HG02943 (cell line): ENCODE measurements around the gene FDXR.

Experiments
- ATAC-seq: cut with Tn5 transposase; IDR thresholded peaks from one replicate; pipeline ENCODE4 v1.9.1; 2021; ENCODE audit warnings: mild to moderate bottlenecking, low read depth, moderate library complexity; ENCODE audit not compliant: unreplicated experiment

Gene FDXR

GRCh38 chr17:74816905-74817620 lies 55.7 kb downstream of the FDXR start:
- ATAC-seq = no peak

GRCh38 chr17:74815550-74816370 lies 57.0 kb downstream of the FDXR start:
- no peak for ATAC-seq

- no peak for ATAC-seq
Measured at GRCh38 chr17:74815067-74815466, 57.7 kb downstream of the FDXR start.

GRCh38 chr17:74814453-74814852 lies 58.3 kb downstream of the FDXR start:
- no peak for ATAC-seq
